ENCODE data around the gene CFAP58. TPM values are rescaled to one million over a fixed set of nuclear protein-coding genes. Genes with fewer than 3 reads are reported as not detected.

The CFAP58 gene
- total RNA-seq, 1 experiment from 2014 or later: 0.63 TPM

GRCh38 chr10:104328896-104329710, 24.5 kb upstream of the CFAP58 start:
- no peaks in the 10 kb centered on the region for H3K27me3 Mint-ChIP-seq (ENCODE audit: low read depth)
- Histone ChIP-seq H3K14ac (ENCODE audit: insufficient read depth, low read length) (peak overlapping the region; percentile 91), H4K8ac (replicated peaks; ENCODE audit: insufficient read length, low read depth, low read length) (no peak overlapping the region), H4K20me1 (ENCODE audit: control insufficient read depth, insufficient read depth, insufficient read length) (peaks cover 3% of the 10 kb centered on the region), H2BK15ac (ENCODE audit: low read depth, low read length) (no peak overlapping the region), H3K18ac (ENCODE audit: insufficient read length, low read depth, low read length) (peak overlapping the region; percentile 87), H2BK12ac (ENCODE audit: insufficient read length, low read depth, low read length) (no peak overlapping the region), H3K79me1 (ENCODE audit: insufficient read depth, low read depth, low read length, poor library complexity, severe bottlenecking) (no peaks in the 10 kb centered on the region), H3K9ac (ENCODE audit: extremely low read depth, insufficient read length, low read length) (peak overlapping the region; percentile 1), H3K23ac (ENCODE audit: insufficient read length, low read depth, low read length) (no peak overlapping the region), H3K4me1 (ENCODE audit: insufficient read depth, low read length) (peaks cover 39% of the 10 kb centered on the region; the same call in 1 of the 2 replicates), H3K79me2 (ENCODE audit: insufficient read depth, low read length) (peaks cover 26% of the 10 kb centered on the region; the same call in 1 of the 2 replicates), H3K4me2 (ENCODE audit: insufficient read depth, insufficient read length, low read length) (peak overlapping the region; percentile 40), H4K5ac (ENCODE audit: insufficient read length, low read depth, low read length) (peak overlapping the region; percentile 9), H3K56ac (ENCODE audit: insufficient read length, low read depth, low read length) (no peak overlapping the region), H3T11ph (ENCODE audit: low read length) (no peak overlapping the region), H2BK20ac (ENCODE audit: low read depth, low read length, poor library complexity, severe bottlenecking) (no peak overlapping the region), H4K91ac (ENCODE audit: insufficient read length, low read depth, low read length) (no peak overlapping the region), H2AK5ac (ENCODE audit: insufficient read length, low read length) (peak overlapping the region; percentile 4), H3K23me2 (ENCODE audit: insufficient read length, low read depth, low read length, poor library complexity, severe bottlenecking) (peaks cover 4% of the 10 kb centered on the region), H3K27me3 (ENCODE audit: insufficient read depth, low read length) (no peaks in the 10 kb centered on the region), H3K9me3 (ENCODE audit: control insufficient read depth, low read depth, low read length) (no peaks in the 10 kb centered on the region), H2AFZ (ENCODE audit: low read length) (no peak overlapping the region), H2BK5ac (ENCODE audit: insufficient read length, low read length) (no peak overlapping the region), H2BK120ac (ENCODE audit: low read depth, low read length, poor library complexity, severe bottlenecking) (no peak overlapping the region), H3K4ac (ENCODE audit: low read depth, low read length) (no peak overlapping the region; the same call in 1 of the 2 replicates), H3K27ac (ENCODE audit: insufficient read length, low read depth, low read length) (peak overlapping the region; percentile 27)
- no CpG with 5 or more reads among the region's 15 CpGs for WGBS (ENCODE audit: extremely low coverage, insufficient read length, low lambda C conversion rate)
- DNase-seq: peak; percentile 60
- H3K27ac Mint-ChIP-seq: peak overlapping the region; percentile 98
- peaks cover 13 to 26% (median 21%) of the 10 kb centered on the region in 3 experiments for H3K36me3 Mint-ChIP-seq (ENCODE audit: insufficient read depth in 1 of 3, low read depth in 3 of 3)
- no peak for TF ChIP-seq CTCF (conservative IDR thresholded peaks at IDR 0.05)
- H3K4me1 Mint-ChIP-seq: peaks cover 87 to 91% of the 10 kb centered on the region in 2 experiments
- no peaks in the 10 kb centered on the region for H3K9me3 Mint-ChIP-seq
- peak overlapping the region; percentile 52 to 73 for H3K4me3 Mint-ChIP-seq
